GM19043 (cell line): Measurements from ENCODE around the gene TENM4.

Experiments used
- ATAC-seq: cut with Tn5 transposase; IDR thresholded peaks from one replicate; pipeline ENCODE4 v1.9.1; 2021; ENCODE audit warnings: low read depth; ENCODE audit not compliant: unreplicated experiment

The TENM4 gene

GRCh38 chr11:79353706-79354105 lies 87.1 kb downstream of the TENM4 start:
- ATAC-seq: no peak

- ATAC-seq: no peak
Measured at GRCh38 chr11:79352349-79352703, 88.5 kb downstream of the TENM4 start.

- ATAC-seq: no peak
Measured at GRCh38 chr11:79348976-79349682, 91.7 kb downstream of the TENM4 start.

- no peak for ATAC-seq
Measured at GRCh38 chr11:79346021-79346420, 94.8 kb downstream of the TENM4 start.

GRCh38 chr11:79344753-79345294 lies 96.0 kb downstream of the TENM4 start:
- ATAC-seq: no peak

GRCh38 chr11:79342686-79343085 lies 98.1 kb downstream of the TENM4 start:
- no peak for ATAC-seq

- no peak for ATAC-seq
Measured at GRCh38 chr11:79342236-79342635, 98.6 kb downstream of the TENM4 start.

GRCh38 chr11:79340535-79340934 lies 100.3 kb downstream of the TENM4 start:
- ATAC-seq: no peak

- no peak for ATAC-seq
Measured at GRCh38 chr11:79336797-79337517, 103.9 kb downstream of the TENM4 start.

GRCh38 chr11:79335681-79336080 lies 105.1 kb downstream of the TENM4 start:
- no peak for ATAC-seq

GRCh38 chr11:79333355-79333754 lies 107.5 kb downstream of the TENM4 start:
- no peak for ATAC-seq

GRCh38 chr11:79332017-79332416 lies 108.8 kb downstream of the TENM4 start:
- no peak for ATAC-seq

- no peak for ATAC-seq
Measured at GRCh38 chr11:79331203-79331901, 109.5 kb downstream of the TENM4 start.

- ATAC-seq: no peak
Measured at GRCh38 chr11:79330651-79331050, 110.2 kb downstream of the TENM4 start.

- ATAC-seq: no peak
Measured at GRCh38 chr11:79329561-79329960, 111.3 kb downstream of the TENM4 start.

GRCh38 chr11:79328402-79328801 lies 112.4 kb downstream of the TENM4 start:
- ATAC-seq: no peak

GRCh38 chr11:79325851-79326250 lies 115.0 kb downstream of the TENM4 start:
- no peak for ATAC-seq

GRCh38 chr11:79321263-79321662 lies 119.6 kb downstream of the TENM4 start:
- no peak for ATAC-seq

- ATAC-seq: no peak
Measured at GRCh38 chr11:79314906-79315689, 125.7 kb downstream of the TENM4 start.

GRCh38 chr11:79313530-79313913 lies 127.3 kb downstream of the TENM4 start:
- no peak for ATAC-seq
